ENCODE measurements around the gene GLIPR1.
"Not testable (repeated sequence)": the region's sequence is repeated elsewhere in the genome, so short reads cannot be mapped to it uniquely, and the experiment has no call there.

The GLIPR1 gene

GRCh38 chr12:75480469-75480949 lies at the start of gene GLIPR1:
GLIPR1 (plus strand) TSS chr12:75480755; CDS start chr12:75480881, 126 bp downstream.
- no peak for TF ChIP-seq JUND (IDR thresholded peaks at IDR 0.05; ENCODE audit: low read depth)
- in situ Hi-C loops (cut with HindIII; ENCODE audit: low pct_unique_long_range_greater_than_20kb, low sequenced_read_pairs), result no loop called here
- DNase-seq (ENCODE audit: low read depth in 1 of 2, low spot score in 1 of 2), result peak; percentile 16 to 52

DNA sequence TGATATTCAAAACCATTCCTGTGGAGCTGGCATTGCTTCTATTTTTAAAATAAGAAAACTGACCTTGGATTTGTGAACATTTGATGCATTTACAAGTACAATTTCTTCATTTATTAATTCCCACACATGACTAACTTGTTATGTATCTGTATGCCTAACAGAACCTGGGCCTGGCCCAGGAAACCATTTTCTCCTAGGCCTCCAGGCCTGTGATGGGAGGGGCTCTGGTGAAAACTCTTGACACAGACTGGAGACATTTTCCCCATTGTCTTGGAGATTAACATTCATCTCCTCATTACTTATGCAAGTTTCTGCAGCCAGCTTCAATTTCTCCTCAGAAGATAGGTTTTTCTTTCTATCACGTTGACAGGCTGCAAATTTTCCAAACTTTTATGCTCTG lies 47.6 kb upstream of the GLIPR1 start:
- no peak for DNase-seq (ENCODE audit: low read depth in 1 of 2, low spot score in 1 of 2)
- in situ Hi-C loops (cut with HindIII; ENCODE audit: low pct_unique_long_range_greater_than_20kb, low sequenced_read_pairs), result no loop called here
- TF ChIP-seq JUND (IDR thresholded peaks at IDR 0.05; ENCODE audit: low read depth), result no peak

GRCh38 chr12:75437564-75437963 lies 43.0 kb upstream of the GLIPR1 start:
- in situ Hi-C loops (cut with HindIII; ENCODE audit: low pct_unique_long_range_greater_than_20kb, low sequenced_read_pairs), result no loop called here
- DNase-seq (ENCODE audit: low read depth in 1 of 2, low spot score in 1 of 2), result no peak
- TF ChIP-seq JUND (IDR thresholded peaks at IDR 0.05; ENCODE audit: low read depth), result no peak

DNA sequence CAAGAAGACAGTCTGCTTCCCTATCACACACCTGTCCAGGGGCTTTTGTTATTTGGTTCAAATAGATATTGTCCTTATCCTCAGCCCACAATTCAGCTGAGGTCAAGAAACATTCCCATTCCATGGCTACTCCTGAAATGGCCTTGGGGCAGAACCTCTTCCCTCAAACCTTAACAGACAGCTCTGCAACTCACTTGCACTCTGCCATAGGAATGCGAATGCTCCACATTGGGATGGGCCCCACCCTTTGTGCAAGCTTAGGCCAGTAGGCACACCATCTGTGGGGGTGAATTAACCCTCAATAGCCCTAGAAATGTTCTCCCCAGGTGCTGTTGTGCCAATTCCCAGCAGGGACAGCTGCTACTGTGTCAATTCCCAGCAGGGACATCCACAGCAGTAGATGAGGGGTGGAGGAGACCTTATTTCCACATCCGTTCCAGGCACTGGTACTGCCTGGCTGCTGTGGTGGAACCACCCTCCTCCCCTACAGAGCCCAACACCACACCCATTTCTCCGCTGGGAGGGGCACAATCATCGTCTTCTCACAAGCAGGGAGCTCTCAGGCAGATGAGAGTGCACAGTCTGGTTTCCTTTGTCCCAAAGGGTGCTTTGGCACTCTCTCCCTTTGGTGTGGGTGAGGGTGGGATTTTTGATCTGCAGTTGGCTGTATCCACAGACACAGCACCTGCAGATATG lies 42.3 kb upstream of the GLIPR1 start:
- no peak for DNase-seq (ENCODE audit: low read depth in 1 of 2, low spot score in 1 of 2)
- in situ Hi-C loops (cut with HindIII; ENCODE audit: low pct_unique_long_range_greater_than_20kb, low sequenced_read_pairs), result no loop called here
- TF ChIP-seq JUND (IDR thresholded peaks at IDR 0.05; ENCODE audit: low read depth), result no peak

DNA sequence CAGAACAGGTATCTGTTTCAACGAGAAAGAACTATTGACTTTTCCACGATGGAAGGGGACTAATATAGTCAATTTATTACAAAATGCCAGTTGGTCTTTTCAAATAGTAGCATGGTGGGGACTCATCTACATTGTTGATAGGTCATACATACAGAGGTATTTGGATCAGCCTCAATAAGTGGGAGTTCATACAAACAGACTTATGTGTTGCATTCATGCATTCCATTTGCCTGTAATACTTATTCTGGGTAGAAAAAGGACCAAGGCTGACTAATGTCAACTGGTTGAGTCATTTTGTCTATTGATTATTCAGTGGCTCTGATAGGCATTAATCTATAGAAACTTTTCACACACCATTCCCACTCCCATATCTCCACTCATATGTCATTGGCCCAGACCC lies 41.5 kb upstream of the GLIPR1 start:
- no peak for TF ChIP-seq JUND (IDR thresholded peaks at IDR 0.05; ENCODE audit: low read depth)
- in situ Hi-C loops (cut with HindIII; ENCODE audit: low pct_unique_long_range_greater_than_20kb, low sequenced_read_pairs), result no loop called here
- DNase-seq (ENCODE audit: low read depth in 1 of 2, low spot score in 1 of 2), result no peak

DNA sequence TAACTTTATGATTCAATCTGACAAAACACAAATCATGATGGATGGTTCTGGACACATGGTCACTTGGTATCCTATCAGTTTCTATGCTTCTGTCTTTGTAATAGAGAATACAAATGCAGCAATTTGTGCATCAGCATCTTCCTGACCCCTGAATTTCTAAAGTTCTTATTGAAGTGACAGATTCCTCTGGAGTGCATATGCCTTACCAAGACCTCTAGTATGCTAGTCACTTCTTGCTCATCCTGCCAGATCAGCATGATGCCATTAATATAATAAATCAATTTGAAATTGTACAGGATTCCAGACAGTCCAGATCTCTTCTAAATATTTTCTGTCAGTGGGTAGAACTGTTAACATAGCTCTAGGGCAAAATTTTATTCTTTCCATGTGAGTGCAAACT lies 40.6 kb upstream of the GLIPR1 start:
- no peak for DNase-seq (ENCODE audit: low read depth in 1 of 2, low spot score in 1 of 2)
- in situ Hi-C loops (cut with HindIII; ENCODE audit: low pct_unique_long_range_greater_than_20kb, low sequenced_read_pairs), result no loop called here
- no peak for TF ChIP-seq JUND (IDR thresholded peaks at IDR 0.05; ENCODE audit: low read depth)

GRCh38 chr12:75441687-75442449 lies 38.7 kb upstream of the GLIPR1 start:
- in situ Hi-C loops (cut with HindIII; ENCODE audit: low pct_unique_long_range_greater_than_20kb, low sequenced_read_pairs); DNase-seq (ENCODE audit: low read depth in 1 of 2, low spot score in 1 of 2): not testable (repeated sequence)

GRCh38 chr12:75442454-75442853 lies 38.1 kb upstream of the GLIPR1 start:
- not testable (repeated sequence) for DNase-seq (ENCODE audit: low read depth in 1 of 2, low spot score in 1 of 2)

DNA sequence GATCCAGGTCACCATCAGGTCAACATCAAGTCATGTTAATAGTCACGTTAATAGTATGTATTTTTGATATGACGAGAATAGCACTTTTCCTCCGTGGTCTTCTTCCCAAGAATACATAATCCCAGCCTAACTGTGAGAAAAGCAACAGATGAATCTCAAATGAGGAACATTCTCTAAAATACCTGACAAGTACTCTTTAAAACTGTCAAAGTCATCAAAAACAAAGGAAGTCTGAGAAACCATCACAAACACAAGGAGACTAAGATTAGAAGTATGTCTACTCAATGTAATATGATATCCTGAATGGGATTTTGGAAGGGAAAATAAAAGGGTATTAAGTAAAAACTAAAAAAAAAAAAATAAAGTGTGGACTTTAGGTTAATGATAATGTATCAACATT lies 36.8 kb upstream of the GLIPR1 start:
- no peak for TF ChIP-seq JUND (IDR thresholded peaks at IDR 0.05; ENCODE audit: low read depth)
- DNase-seq (ENCODE audit: low read depth in 1 of 2, low spot score in 1 of 2), result no peak
- in situ Hi-C loops (cut with HindIII; ENCODE audit: low pct_unique_long_range_greater_than_20kb, low sequenced_read_pairs), result no loop called here

More at GRCh38 chr12:75442454-75442853, 38.1 kb upstream of the GLIPR1 start:
- in situ Hi-C loops (cut with HindIII; ENCODE audit: low pct_unique_long_range_greater_than_20kb, low sequenced_read_pairs), result not testable (repeated sequence)

- no peak for DNase-seq (ENCODE audit: low read depth in 1 of 2, low spot score in 1 of 2)
- no peak for TF ChIP-seq JUND (IDR thresholded peaks at IDR 0.05; ENCODE audit: low read depth)
- in situ Hi-C loops (cut with HindIII; ENCODE audit: low pct_unique_long_range_greater_than_20kb, low sequenced_read_pairs), result no loop called here
These were observed 36.0 kb upstream of the GLIPR1 start for GRCh38 chr12:75444429-75445136.

DNA sequence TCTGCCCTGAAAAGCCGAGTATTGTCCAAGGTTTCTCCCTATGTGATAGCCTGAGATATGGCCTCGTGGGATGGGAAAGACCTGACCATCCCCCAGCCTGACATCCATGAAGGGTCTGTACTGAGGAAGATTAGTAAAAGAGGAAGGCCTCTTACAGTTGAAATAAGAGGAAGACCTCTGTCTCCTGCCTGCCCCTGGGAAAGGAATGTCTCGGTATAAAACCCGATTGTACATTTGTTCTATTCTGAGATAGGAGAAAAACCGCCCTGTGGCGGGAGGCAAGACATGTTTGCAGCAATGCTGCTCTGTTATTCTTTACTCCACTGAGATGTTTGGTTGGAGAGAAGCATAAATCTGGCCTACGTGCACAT lies 35.4 kb upstream of the GLIPR1 start:
- DNase-seq (ENCODE audit: low read depth in 1 of 2, low spot score in 1 of 2); in situ Hi-C loops (cut with HindIII; ENCODE audit: low pct_unique_long_range_greater_than_20kb, low sequenced_read_pairs): not testable (repeated sequence)

DNA sequence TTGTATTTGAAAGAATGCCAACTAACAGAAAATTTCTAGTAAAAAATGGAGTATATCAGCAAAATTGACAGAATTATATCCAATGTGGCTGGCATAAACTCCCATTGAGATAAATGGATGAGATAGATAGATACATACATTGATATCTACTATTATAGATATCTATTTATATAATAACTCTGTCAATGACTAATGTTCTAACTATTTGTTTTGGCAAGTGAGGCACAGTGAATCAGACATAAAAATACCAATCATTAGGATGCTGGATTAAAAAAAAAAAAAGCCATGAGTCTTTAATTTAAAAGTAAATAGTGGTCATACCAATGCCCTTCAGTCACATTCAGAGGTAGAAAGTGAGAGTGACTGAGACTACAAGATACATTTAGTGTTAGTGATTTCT lies 33.7 kb upstream of the GLIPR1 start:
- no peak for DNase-seq (ENCODE audit: low read depth in 1 of 2, low spot score in 1 of 2)
- in situ Hi-C loops (cut with HindIII; ENCODE audit: low pct_unique_long_range_greater_than_20kb, low sequenced_read_pairs), result no loop called here
- no peak for TF ChIP-seq JUND (IDR thresholded peaks at IDR 0.05; ENCODE audit: low read depth)

Data from T47D (cell line).